Measurements from ENCODE around the gene MAN2A2. TPM values are rescaled to one million over a fixed set of nuclear protein-coding genes. Genes with fewer than 3 reads are reported as not detected.

The MAN2A2 gene
- total and polyA plus RNA-seq, 2 donors (not counting 1 experiment from before 2014, with no cell fraction given): 11.3 to 36.0 TPM

- no peaks in the 10 kb centered on the region for H3K9me3 ChIP-seq (ENCODE audit: control insufficient read depth, insufficient read depth, low read depth, low read length)
- H3K9ac ChIP-seq (ENCODE audit: insufficient read depth, low read length): no peak overlapping the region
- peaks cover 12% of the 10 kb centered on the region for H3K4me1 ChIP-seq (ENCODE audit: control insufficient read depth, extremely low read depth, insufficient read depth, low read length)
- no peaks in the 10 kb centered on the region for H3K27me3 ChIP-seq (ENCODE audit: control insufficient read depth, insufficient read depth, low read length)
- H3K27ac ChIP-seq (ENCODE audit: insufficient read depth, low read length): no peak overlapping the region
- no peak for TF ChIP-seq EZH2 (IDR thresholded peaks at IDR 0.05; ENCODE audit: low read length, missing control alignments)
- TF ChIP-seq CTCF (conservative IDR thresholded peaks at IDR 0.05 in 1 of 2, IDR thresholded peaks at IDR 0.05 in 1 of 2; ENCODE audit: low read depth in 1 of 2, low read length in 2 of 2): no peak
- H3K36me3 ChIP-seq (ENCODE audit: control insufficient read depth, insufficient read depth, low read length): peaks cover 19% of the 10 kb centered on the region
- H3K4me3 ChIP-seq (replicated peaks in 1 of 4; ENCODE audit: control extremely low read depth in 1 of 4, insufficient read depth in 1 of 4, low read depth in 3 of 4, low read length in 4 of 4): no peak overlapping the region
- peaks cover 36% of the 10 kb centered on the region for H3K79me2 ChIP-seq (ENCODE audit: control insufficient read depth, insufficient read depth, low read length)
- no peak overlapping the region for H2AFZ ChIP-seq (ENCODE audit: low read length)
- DNase-seq (ENCODE audit: low read depth in 2 of 2): no peak
- H4K20me1 ChIP-seq (ENCODE audit: control insufficient read depth, extremely low read depth, insufficient read depth, low read length): no peaks in the 10 kb centered on the region
- no peak overlapping the region for H3K4me2 ChIP-seq (ENCODE audit: extremely low read depth, insufficient read depth, low read length)
These were observed 27.5 kb upstream of the MAN2A2 start for GRCh38 chr15:90875549-90875981.

- H3K9me3 ChIP-seq (ENCODE audit: control insufficient read depth, insufficient read depth, low read depth, low read length): no peaks in the 10 kb centered on the region
- H3K4me2 ChIP-seq (ENCODE audit: extremely low read depth, insufficient read depth, low read length): no peak overlapping the region
- H3K4me1 ChIP-seq (ENCODE audit: control insufficient read depth, extremely low read depth, insufficient read depth, low read length): peaks cover 10% of the 10 kb centered on the region
- H3K4me3 ChIP-seq (replicated peaks in 1 of 4; ENCODE audit: control extremely low read depth in 1 of 4, insufficient read depth in 1 of 4, low read depth in 3 of 4, low read length in 4 of 4): no peak overlapping the region
- H4K20me1 ChIP-seq (ENCODE audit: control insufficient read depth, extremely low read depth, insufficient read depth, low read length): no peaks in the 10 kb centered on the region
- no peak overlapping the region for H3K27ac ChIP-seq (ENCODE audit: insufficient read depth, low read length)
- no peaks in the 10 kb centered on the region for H3K27me3 ChIP-seq (ENCODE audit: control insufficient read depth, insufficient read depth, low read length)
- H3K36me3 ChIP-seq (ENCODE audit: control insufficient read depth, insufficient read depth, low read length): peaks cover 20% of the 10 kb centered on the region
- H2AFZ ChIP-seq (ENCODE audit: low read length): no peak overlapping the region
- peaks cover 34% of the 10 kb centered on the region for H3K79me2 ChIP-seq (ENCODE audit: control insufficient read depth, insufficient read depth, low read length)
- H3K9ac ChIP-seq (ENCODE audit: insufficient read depth, low read length): no peak overlapping the region
- no peak for TF ChIP-seq CTCF (conservative IDR thresholded peaks at IDR 0.05 in 1 of 2, IDR thresholded peaks at IDR 0.05 in 1 of 2; ENCODE audit: low read depth in 1 of 2, low read length in 2 of 2)
- TF ChIP-seq EZH2 (IDR thresholded peaks at IDR 0.05; ENCODE audit: low read length, missing control alignments): no peak
- no peak for DNase-seq (ENCODE audit: low read depth in 2 of 2)
These were observed 27.1 kb upstream of the MAN2A2 start for GRCh38 chr15:90876046-90876445.

- Histone ChIP-seq H3K79me2 (ENCODE audit: control insufficient read depth, insufficient read depth, low read length) (peaks cover 33% of the 10 kb centered on the region), H3K4me3 (replicated peaks in 1 of 4; ENCODE audit: control extremely low read depth in 1 of 4, insufficient read depth in 1 of 4, low read depth in 3 of 4, low read length in 4 of 4) (no peak overlapping the region), H3K4me1 (ENCODE audit: control insufficient read depth, extremely low read depth, insufficient read depth, low read length) (peaks cover 10% of the 10 kb centered on the region), H3K27ac (ENCODE audit: insufficient read depth, low read length) (no peak overlapping the region), H3K9me3 (ENCODE audit: control insufficient read depth, insufficient read depth, low read depth, low read length) (no peaks in the 10 kb centered on the region), H4K20me1 (ENCODE audit: control insufficient read depth, extremely low read depth, insufficient read depth, low read length) (no peaks in the 10 kb centered on the region), H3K4me2 (ENCODE audit: extremely low read depth, insufficient read depth, low read length) (no peak overlapping the region), H3K9ac (ENCODE audit: insufficient read depth, low read length) (no peak overlapping the region), H3K27me3 (ENCODE audit: control insufficient read depth, insufficient read depth, low read length) (no peaks in the 10 kb centered on the region), H2AFZ (ENCODE audit: low read length) (no peak overlapping the region), H3K36me3 (ENCODE audit: control insufficient read depth, insufficient read depth, low read length) (peaks cover 22% of the 10 kb centered on the region)
- no peak for TF ChIP-seq CTCF (conservative IDR thresholded peaks at IDR 0.05 in 1 of 2, IDR thresholded peaks at IDR 0.05 in 1 of 2; ENCODE audit: low read depth in 1 of 2, low read length in 2 of 2)
- no peak for TF ChIP-seq EZH2 (IDR thresholded peaks at IDR 0.05; ENCODE audit: low read length, missing control alignments)
- no peak for DNase-seq (ENCODE audit: low read depth in 2 of 2)
These were observed 26.5 kb upstream of the MAN2A2 start for GRCh38 chr15:90876512-90877170.
